ENCODE results near the gene TRH. TPM values are rescaled to one million over a fixed set of nuclear protein-coding genes. Genes with fewer than 3 reads are reported as not detected.
"Not testable (repeated sequence)": the region's sequence is repeated elsewhere in the genome, so short reads cannot be mapped to it uniquely, and the experiment has no call there.

Gene TRH
- polyA plus RNA-seq, 6 donors from 2014 or later: not detected

DNA sequence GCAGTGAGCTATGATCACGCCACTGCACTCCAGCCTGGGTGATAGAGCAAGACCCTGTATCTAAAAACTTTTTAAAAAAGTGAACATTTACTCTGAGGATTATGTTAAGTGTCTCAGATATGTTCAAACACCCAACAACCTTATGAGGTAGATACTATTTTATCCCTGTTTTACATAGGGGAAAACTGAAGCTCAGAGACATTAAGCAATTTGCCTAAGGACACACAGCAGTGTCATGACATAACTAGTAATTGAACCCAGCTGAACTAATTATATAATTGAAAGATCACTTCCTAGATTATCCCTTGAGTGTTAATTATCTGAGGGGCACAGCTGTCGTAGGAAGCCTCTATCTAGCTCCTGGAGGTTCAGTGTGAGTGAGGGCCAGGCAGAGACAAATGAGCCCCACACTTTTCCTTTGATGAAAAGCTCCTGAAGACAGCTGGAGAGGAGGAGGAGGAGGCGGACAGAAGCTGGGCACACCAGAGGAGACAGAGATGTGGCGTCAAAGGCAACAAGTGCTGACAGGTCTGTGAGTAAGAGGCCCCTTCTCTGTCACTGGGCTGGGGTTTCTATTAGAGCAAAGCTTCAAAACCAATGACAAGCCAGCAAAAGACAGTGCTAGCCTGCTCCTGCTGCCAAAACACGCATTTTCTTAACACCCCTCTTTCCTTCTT is 20.5 kb downstream of the TRH start:
- H3K4me3 Mint-ChIP-seq: no peak overlapping the region
- H3K27ac Mint-ChIP-seq: no peak overlapping the region
- H3K36me3 Mint-ChIP-seq: peaks cover 0 to 7% of the 10 kb centered on the region in 2 donors
- H3K27me3 Mint-ChIP-seq: peaks cover 5 to 16% (median 9%) of the 10 kb centered on the region in 3 donors
- DNase-seq (no peak), ATAC-seq (ENCODE audit: low read depth in 2 of 2) (no peak)
- peaks cover 0 to 18% (median 4%) of the 10 kb centered on the region in 7 donors for H3K9me3 Mint-ChIP-seq
- peaks cover 0 to 6% (median 0%) of the 10 kb centered on the region in 3 donors for H3K4me1 Mint-ChIP-seq

DNA sequence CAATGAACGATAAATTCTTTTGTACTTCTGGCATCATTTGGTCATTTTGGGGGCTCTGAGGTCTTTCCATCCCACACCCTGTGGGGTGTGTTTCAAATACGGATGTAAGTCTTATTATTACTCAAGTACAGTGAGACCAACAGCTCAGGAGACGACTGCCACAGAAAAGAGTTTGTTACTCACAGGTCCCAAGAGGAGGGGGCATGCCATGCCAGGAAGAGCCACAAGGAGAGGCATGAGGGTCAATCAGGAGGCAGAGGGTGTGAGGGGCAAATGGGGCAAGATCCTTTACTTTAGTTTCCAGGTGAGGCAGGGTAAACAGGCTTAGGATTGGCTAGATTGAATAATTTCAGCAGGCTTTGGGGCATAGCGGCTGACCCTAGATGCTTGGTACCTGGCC is 21.6 kb downstream of the TRH start:
- H3K9me3 Mint-ChIP-seq: peaks cover 0 to 18% (median 4%) of the 10 kb centered on the region in 7 donors
- H3K4me3 Mint-ChIP-seq: peak overlapping the region in 1 of 8 donors; percentile 47
- no peak for DNase-seq
- peaks cover 0 to 6% (median 0%) of the 10 kb centered on the region in 3 donors for H3K4me1 Mint-ChIP-seq
- H3K27ac Mint-ChIP-seq: peak overlapping the region in 2 of 6 donors; percentile 33 to 78
- peaks cover 5 to 16% (median 9%) of the 10 kb centered on the region in 3 donors for H3K27me3 Mint-ChIP-seq
- ATAC-seq (ENCODE audit: low read depth in 2 of 2): no peak
- peaks cover 0 to 7% of the 10 kb centered on the region in 2 donors for H3K36me3 Mint-ChIP-seq

- H3K27me3 Mint-ChIP-seq: peaks cover 0 to 21% (median 10%) of the 10 kb centered on the region in 3 donors
Observed at GRCh38 chr3:129999176-129999575, 24.7 kb downstream of the TRH start.

DNA sequence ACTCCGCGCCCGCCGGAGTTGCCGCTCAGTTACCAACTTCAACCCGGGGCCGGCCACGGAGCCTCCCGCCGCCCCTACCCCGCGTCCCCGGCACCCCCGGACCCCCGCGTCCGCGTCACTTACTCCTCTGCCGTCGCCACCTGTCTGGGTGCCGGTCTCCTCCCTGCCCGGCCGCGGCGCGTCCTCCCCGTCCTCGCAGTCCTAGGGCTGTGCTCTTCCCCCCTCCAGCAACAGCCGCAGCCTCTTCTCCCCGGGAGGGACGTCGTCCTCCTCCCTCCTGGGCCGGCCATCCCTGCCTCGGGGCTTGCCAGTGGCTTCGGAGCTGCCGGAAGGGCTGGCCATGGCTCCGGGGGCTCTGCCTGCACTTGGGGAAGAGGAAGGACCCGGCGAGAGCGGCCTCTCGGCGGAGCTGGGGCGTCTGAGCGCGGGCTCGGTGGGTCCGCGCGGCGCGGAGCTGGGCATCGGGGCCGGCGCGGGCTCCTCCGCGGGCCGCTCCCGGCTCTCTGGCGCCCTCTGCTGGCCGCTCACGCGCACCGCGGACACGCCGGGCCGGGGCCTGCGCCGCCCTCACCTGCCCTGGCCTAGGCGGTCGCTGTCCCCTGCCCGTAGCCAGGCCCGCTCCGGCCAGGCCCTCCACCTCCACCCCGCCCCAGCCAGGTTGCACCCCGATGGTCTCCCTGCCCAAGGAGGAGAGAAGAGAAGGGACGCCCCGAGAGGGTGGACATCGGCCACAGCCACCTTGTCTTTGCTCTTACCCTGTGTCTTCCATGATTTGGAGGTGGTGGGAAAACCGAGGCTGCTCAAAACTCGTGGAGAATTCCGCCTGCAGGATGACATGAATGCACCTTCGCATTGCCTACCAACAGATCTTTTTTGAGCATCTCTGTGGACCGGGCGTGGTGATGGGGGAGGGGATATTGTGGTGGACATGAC is 28.4 kb downstream of the TRH start:
- H3K36me3 Mint-ChIP-seq, H3K9me3 Mint-ChIP-seq: not testable (repeated sequence)
- H3K27me3 Mint-ChIP-seq: peaks cover 17 to 49% (median 26%) of the 10 kb centered on the region in 3 donors
- H3K27ac Mint-ChIP-seq: peak overlapping the region in 3 of 6 donors; percentile 20 to 36 (median 24)
- ATAC-seq (ENCODE audit: low read depth in 2 of 2) (peak; percentile 59 to 65), DNase-seq (peak; percentile 65)
- H3K4me1 Mint-ChIP-seq: peaks cover 10 to 15% (median 14%) of the 10 kb centered on the region in 3 donors
- peak overlapping the region; percentile 58 to 88 (median 70) for H3K4me3 Mint-ChIP-seq

More at GRCh38 chr3:129999176-129999575, 24.7 kb downstream of the TRH start:
- not testable (repeated sequence) for DNase-seq; H3K27ac Mint-ChIP-seq; ATAC-seq (ENCODE audit: low read depth in 2 of 2); H3K4me3 Mint-ChIP-seq; H3K36me3 Mint-ChIP-seq
- Mint-ChIP-seq H3K4me1 (peaks cover 10 to 15% (median 14%) of the 10 kb centered on the region in 3 donors), H3K9me3 (peaks cover 0 to 13% (median 4%) of the 10 kb centered on the region in 7 donors)

GRCh38 chr3:130010556-130010955 is 36.0 kb downstream of the TRH start:
- peaks cover 6 to 20% (median 18%) of the 10 kb centered on the region in 3 donors for H3K27me3 Mint-ChIP-seq
- no peak overlapping the region for H3K4me3 Mint-ChIP-seq
- ATAC-seq (ENCODE audit: low read depth in 2 of 2): no peak
- no peak for DNase-seq
- H3K4me1 Mint-ChIP-seq: no peaks in the 10 kb centered on the region
- H3K9me3 Mint-ChIP-seq: peaks cover 0 to 4% (median 0%) of the 10 kb centered on the region in 7 donors
- no peak overlapping the region for H3K27ac Mint-ChIP-seq
- H3K36me3 Mint-ChIP-seq: no peaks in the 10 kb centered on the region

DNA sequence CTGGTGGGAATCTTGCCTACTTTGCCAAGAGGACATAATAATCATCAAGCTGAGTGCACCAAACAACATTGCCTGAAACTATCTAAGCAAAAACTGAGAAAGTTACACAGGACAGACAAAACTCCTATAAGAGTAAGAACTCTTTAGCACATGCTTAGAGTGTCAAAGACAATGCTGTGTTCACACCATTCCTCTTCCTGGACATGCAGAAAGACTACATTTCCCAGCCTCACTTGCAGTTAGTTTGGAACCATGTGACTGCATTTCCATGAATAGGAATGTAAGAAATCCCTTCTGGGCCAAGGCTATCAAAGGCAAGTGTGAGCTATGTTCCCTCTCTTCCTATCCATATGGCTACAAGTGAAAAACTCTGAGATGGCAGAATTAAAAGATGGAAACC is 37.6 kb downstream of the TRH start:
- DNase-seq; H3K4me1 Mint-ChIP-seq; H3K9me3 Mint-ChIP-seq; ATAC-seq (ENCODE audit: low read depth in 2 of 2); H3K36me3 Mint-ChIP-seq; H3K27ac Mint-ChIP-seq; H3K4me3 Mint-ChIP-seq: not testable (repeated sequence)
- H3K27me3 Mint-ChIP-seq: peaks cover 4 to 13% (median 10%) of the 10 kb centered on the region in 3 donors

- H3K9me3 Mint-ChIP-seq; DNase-seq; H3K36me3 Mint-ChIP-seq; H3K4me1 Mint-ChIP-seq; ATAC-seq (ENCODE audit: low read depth in 2 of 2); H3K27ac Mint-ChIP-seq; H3K4me3 Mint-ChIP-seq: not testable (repeated sequence)
- peaks cover 7 to 15% (median 13%) of the 10 kb centered on the region in 3 donors for H3K27me3 Mint-ChIP-seq
Observed at GRCh38 chr3:130013246-130013645, 38.7 kb downstream of the TRH start.

- Mint-ChIP-seq H3K36me3 (no peaks in the 10 kb centered on the region), H3K4me1 (no peaks in the 10 kb centered on the region), H3K4me3 (no peak overlapping the region), H3K27ac (no peak overlapping the region), H3K9me3 (peaks cover 0 to 4% (median 0%) of the 10 kb centered on the region in 7 donors), H3K27me3 (peaks cover 10 to 21% (median 12%) of the 10 kb centered on the region in 3 donors)
- DNase-seq (no peak), ATAC-seq (ENCODE audit: low read depth in 2 of 2) (no peak)
Observed at GRCh38 chr3:130014526-130014925, 40.0 kb downstream of the TRH start.

GRCh38 chr3:130017661-130018060 is 43.1 kb downstream of the TRH start:
- not testable (repeated sequence) for H3K36me3 Mint-ChIP-seq; H3K4me1 Mint-ChIP-seq; H3K27ac Mint-ChIP-seq; DNase-seq; H3K4me3 Mint-ChIP-seq; H3K9me3 Mint-ChIP-seq; ATAC-seq (ENCODE audit: low read depth in 2 of 2)
- peaks cover 12 to 29% (median 17%) of the 10 kb centered on the region in 3 donors for H3K27me3 Mint-ChIP-seq

DNA sequence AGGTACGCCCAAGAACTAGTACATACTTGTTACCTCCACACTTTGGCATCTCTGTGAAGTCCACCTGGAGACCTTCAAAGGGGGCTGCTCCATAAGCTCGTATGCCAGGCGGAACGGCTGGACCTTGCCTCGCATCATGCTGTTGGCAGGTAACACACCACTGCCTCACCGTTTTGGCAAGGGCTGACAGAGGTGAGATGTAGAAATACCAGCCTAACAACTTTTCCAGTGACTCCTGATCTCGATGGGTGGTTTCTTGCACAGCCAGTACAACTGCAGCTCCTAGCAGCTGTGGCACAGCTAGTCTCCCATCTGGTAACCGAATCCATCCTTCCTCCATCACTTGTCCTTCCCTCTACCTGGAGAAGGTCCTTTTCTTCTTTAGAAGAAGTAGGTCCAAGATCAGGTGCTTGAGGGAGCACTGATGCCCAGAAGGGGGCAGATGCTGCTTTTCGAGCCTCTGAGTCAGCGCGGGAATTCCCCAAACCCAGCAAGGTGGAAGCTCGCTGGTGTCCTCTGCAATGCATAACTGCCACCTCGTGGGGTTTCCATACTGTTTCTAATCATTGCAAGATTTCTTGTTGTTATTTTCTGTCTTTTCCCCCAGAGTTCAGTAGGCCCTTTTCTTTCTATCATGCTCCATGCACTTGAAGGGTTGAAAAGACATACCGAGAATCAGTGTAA is 51.8 kb downstream of the TRH start:
- not testable (repeated sequence) for H3K4me3 Mint-ChIP-seq; H3K4me1 Mint-ChIP-seq; DNase-seq; ATAC-seq (ENCODE audit: low read depth in 2 of 2); H3K9me3 Mint-ChIP-seq; H3K27ac Mint-ChIP-seq; H3K36me3 Mint-ChIP-seq
- peaks cover 0 to 12% (median 4%) of the 10 kb centered on the region in 3 donors for H3K27me3 Mint-ChIP-seq

GRCh38 chr3:130027437-130027836 is 52.9 kb downstream of the TRH start:
- H3K27me3 Mint-ChIP-seq; ATAC-seq (ENCODE audit: low read depth in 2 of 2); H3K9me3 Mint-ChIP-seq; H3K27ac Mint-ChIP-seq; H3K4me3 Mint-ChIP-seq; DNase-seq; H3K4me1 Mint-ChIP-seq; H3K36me3 Mint-ChIP-seq: not testable (repeated sequence)

Measured in naive B cell (primary cell).